A549 (cell line): ENCODE measurements around the gene DRC7.

ENCODE experiments used
- BHLHE40 ChIP-seq: IDR thresholded peaks from 2 replicates; pipeline ENCODE4 v1.6.1; 2012; ENCODE audit warnings: low read depth, low read length, inconsistent platforms
- ESRRA ChIP-seq: fragments of 150-350 bp; IDR thresholded peaks from 2 replicates; pipeline ENCODE4 v1.6.1; 2014; ENCODE audit warnings: mild to moderate bottlenecking, low read length, borderline replicate concordance
- MAFK ChIP-seq: fragments of 450-650 bp; IDR thresholded peaks from 2 replicates; pipeline ENCODE4 v1.6.1; 2014; ENCODE audit not compliant: partially characterized antibody
- NFE2L2 ChIP-seq: fragments of 150-350 bp; conservative IDR thresholded peaks from 2 replicates; pipeline ENCODE4 v1.6.1; 2014; ENCODE audit warnings: low read length
- POLR2A ChIP-seq: IDR thresholded peaks from 2 replicates; pipeline ENCODE4 v1.6.1; 2012; ENCODE audit warnings: mild to moderate bottlenecking, low read length
- SMC3 ChIP-seq: fragments of >200 bp; sonication (Bioruptor Twin); formaldehyde crosslinking; IDR thresholded peaks from 3 replicates; pipeline ENCODE4 v1.6.1; 2018; ENCODE audit warnings: inconsistent platforms
- TF ChIP-seq, protein P1 (sequence below): fragments of >200 bp; sonication (Bioruptor Twin); formaldehyde crosslinking; IDR thresholded peaks from 3 replicates; pipeline ENCODE4 v1.5.1; 2016

DNA sequence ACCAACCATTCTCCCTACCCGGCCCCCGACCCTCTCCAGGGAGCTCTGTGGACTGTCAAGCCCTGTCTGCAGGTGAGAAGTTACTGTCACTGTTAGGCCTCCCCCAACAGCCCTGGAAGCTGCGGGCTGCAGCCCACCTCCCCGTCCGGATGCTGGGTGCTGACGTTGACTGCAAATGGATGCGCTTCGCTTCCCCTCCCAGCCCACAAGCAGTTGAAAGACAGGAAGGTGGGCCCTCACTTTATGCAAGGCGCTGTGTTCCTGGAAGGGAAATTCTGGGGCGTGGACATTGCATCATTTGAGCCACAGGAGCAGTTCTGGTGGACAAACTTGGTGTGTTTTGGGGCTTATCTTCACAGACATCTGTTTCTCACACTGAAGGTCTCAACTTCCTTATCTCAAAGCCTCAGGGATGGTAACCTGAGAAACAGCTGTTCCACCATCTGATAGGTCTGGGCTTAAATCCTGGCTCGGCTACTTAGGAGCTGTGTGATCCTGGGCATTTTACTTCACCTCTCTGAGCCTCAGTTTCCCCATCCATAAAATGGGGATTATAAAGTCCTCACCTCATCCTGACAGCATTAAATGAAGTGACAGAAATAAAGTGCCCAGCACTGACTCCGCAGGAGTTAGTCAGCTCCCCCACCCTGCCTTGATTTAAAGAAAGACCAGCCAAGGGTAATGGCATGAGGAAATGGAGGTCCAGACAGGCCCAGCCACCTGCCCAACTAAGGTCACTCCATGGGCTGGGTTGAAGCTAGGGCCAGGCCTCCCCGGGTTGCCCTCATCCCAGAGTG lies 4.6 kb upstream of the DRC7 start:
- no peak for TF ChIP-seq NFE2L2
- TF ChIP-seq, protein P1, sequence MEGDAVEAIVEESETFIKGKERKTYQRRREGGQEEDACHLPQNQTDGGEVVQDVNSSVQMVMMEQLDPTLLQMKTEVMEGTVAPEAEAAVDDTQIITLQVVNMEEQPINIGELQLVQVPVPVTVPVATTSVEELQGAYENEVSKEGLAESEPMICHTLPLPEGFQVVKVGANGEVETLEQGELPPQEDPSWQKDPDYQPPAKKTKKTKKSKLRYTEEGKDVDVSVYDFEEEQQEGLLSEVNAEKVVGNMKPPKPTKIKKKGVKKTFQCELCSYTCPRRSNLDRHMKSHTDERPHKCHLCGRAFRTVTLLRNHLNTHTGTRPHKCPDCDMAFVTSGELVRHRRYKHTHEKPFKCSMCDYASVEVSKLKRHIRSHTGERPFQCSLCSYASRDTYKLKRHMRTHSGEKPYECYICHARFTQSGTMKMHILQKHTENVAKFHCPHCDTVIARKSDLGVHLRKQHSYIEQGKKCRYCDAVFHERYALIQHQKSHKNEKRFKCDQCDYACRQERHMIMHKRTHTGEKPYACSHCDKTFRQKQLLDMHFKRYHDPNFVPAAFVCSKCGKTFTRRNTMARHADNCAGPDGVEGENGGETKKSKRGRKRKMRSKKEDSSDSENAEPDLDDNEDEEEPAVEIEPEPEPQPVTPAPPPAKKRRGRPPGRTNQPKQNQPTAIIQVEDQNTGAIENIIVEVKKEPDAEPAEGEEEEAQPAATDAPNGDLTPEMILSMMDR, result no peak
- TF ChIP-seq BHLHE40, result no peak
- TF ChIP-seq ESRRA, result no peak
- TF ChIP-seq POLR2A, result no peak
- no peak for TF ChIP-seq SMC3
- no peak for TF ChIP-seq MAFK
